Astrocyte (in vitro differentiated cells and primary cell): ENCODE data around the gene PSAT1. TPM values are rescaled to one million over a fixed set of nuclear protein-coding genes. Genes with fewer than 3 reads are reported as not detected.
A peak's percentile ranks its signal among the peaks of the same experiment; 100 is the strongest.

Experiments
- DNase-seq: peaks from one replicate; pipeline ENCODE4 v3.0.0-alpha.2; 2010; ENCODE audit warnings: low read depth
- FAIRE-seq: peaks from 2 replicates; lab custom pipeline; 2011; peaks lifted over from hg19 to GRCh38; lab: Jason Lieb, UNC
- H2AFZ ChIP-seq: 2 replicates; pipeline ENCODE4 v1.6.0; 2012; ENCODE audit warnings: low read depth, low read length, inconsistent platforms
- H3K27ac ChIP-seq: 2 replicates; pipeline ENCODE4 v1.5.1; 2011; ENCODE audit warnings: low read depth, low read length, inconsistent platforms
- H3K27me3 ChIP-seq: 2 replicates; pipeline ENCODE4 v1.6.0; 2011; ENCODE audit warnings: low read length, inconsistent platforms; ENCODE audit not compliant: insufficient read depth
- H3K36me3 ChIP-seq: 2 replicates; pipeline ENCODE4 v1.5.1; 2011; ENCODE audit warnings: low read length, inconsistent platforms; ENCODE audit not compliant: insufficient read depth
- H3K4me1 ChIP-seq: 2 replicates; pipeline ENCODE4 v1.5.1; 2011; ENCODE audit warnings: low read length, inconsistent platforms; ENCODE audit not compliant: insufficient read depth
- H3K4me2 ChIP-seq: 2 replicates; pipeline ENCODE4 v1.6.0; 2012; ENCODE audit warnings: low read length, inconsistent platforms
- H3K4me3 ChIP-seq: 2 replicates; pipeline ENCODE4 v1.5.1; 2011; ENCODE audit warnings: low read depth, mild to moderate bottlenecking, low read length, inconsistent platforms; ENCODE audit not compliant: insufficient read depth
- H3K79me2 ChIP-seq: 2 replicates; pipeline ENCODE4 v1.6.0; 2012; ENCODE audit warnings: mild to moderate bottlenecking, low read length, inconsistent platforms; ENCODE audit not compliant: insufficient read depth
- H3K9ac ChIP-seq: 2 replicates; pipeline ENCODE4 v1.6.0; 2012; ENCODE audit warnings: mild to moderate bottlenecking, low read length, inconsistent platforms
- H3K9me3 ChIP-seq: 2 replicates; pipeline ENCODE4 v1.5.1; 2012; ENCODE audit warnings: low read depth, mild to moderate bottlenecking, low read length, inconsistent platforms; ENCODE audit not compliant: insufficient read depth
- H4K20me1 ChIP-seq: 2 replicates; pipeline ENCODE4 v1.6.0; 2012; ENCODE audit warnings: low read length, inconsistent platforms; ENCODE audit not compliant: insufficient read depth
- H3K27ac Mint-ChIP-seq: one replicate; pipeline ENCODE4 v1.8.0; 2021; ENCODE audit warnings: mild to moderate bottlenecking, mixed read lengths; ENCODE audit not compliant: unreplicated experiment
- H3K27me3 Mint-ChIP-seq: one replicate; pipeline ENCODE4 v1.8.0; 2021; ENCODE audit warnings: low read depth, mixed read lengths; ENCODE audit not compliant: unreplicated experiment
- H3K36me3 Mint-ChIP-seq: one replicate; pipeline ENCODE4 v1.8.0; 2021; ENCODE audit warnings: low read depth, mixed read lengths; ENCODE audit not compliant: unreplicated experiment
- H3K4me1 Mint-ChIP-seq: one replicate; pipeline ENCODE4 v1.8.0; 2021; ENCODE audit warnings: low read depth, mixed read lengths; ENCODE audit not compliant: unreplicated experiment
- H3K4me3 Mint-ChIP-seq: one replicate; pipeline ENCODE4 v1.8.0; 2021; ENCODE audit warnings: mild to moderate bottlenecking, moderate library complexity, mixed read lengths; ENCODE audit not compliant: unreplicated experiment
- H3K9me3 Mint-ChIP-seq: one replicate; pipeline ENCODE4 v1.8.0; 2021; ENCODE audit warnings: mild to moderate bottlenecking, mixed read lengths; ENCODE audit not compliant: unreplicated experiment
- EZH2 ChIP-seq: IDR thresholded peaks from 2 replicates; pipeline ENCODE4 v1.6.1; 2012; ENCODE audit warnings: mild to moderate bottlenecking, low read length, inconsistent platforms; ENCODE audit not compliant: insufficient read depth
- total RNA-seq: library from RNA; stranded (reverse); gene quantifications from 2 replicates; pipeline ENCODE4 v1.2.1, GENCODE V29; 2021
- TF ChIP-seq, protein P1 (sequence below): IDR thresholded peaks from 2 replicates; pipeline ENCODE4 v1.5.1; 2011; ENCODE audit warnings: low read depth, mild to moderate bottlenecking, inconsistent platforms, low read length, moderate library complexity; ENCODE audit not compliant: insufficient read depth

PSAT1 gene
- total RNA-seq, 1 donor from 2014 or later: 335 TPM

DNA sequence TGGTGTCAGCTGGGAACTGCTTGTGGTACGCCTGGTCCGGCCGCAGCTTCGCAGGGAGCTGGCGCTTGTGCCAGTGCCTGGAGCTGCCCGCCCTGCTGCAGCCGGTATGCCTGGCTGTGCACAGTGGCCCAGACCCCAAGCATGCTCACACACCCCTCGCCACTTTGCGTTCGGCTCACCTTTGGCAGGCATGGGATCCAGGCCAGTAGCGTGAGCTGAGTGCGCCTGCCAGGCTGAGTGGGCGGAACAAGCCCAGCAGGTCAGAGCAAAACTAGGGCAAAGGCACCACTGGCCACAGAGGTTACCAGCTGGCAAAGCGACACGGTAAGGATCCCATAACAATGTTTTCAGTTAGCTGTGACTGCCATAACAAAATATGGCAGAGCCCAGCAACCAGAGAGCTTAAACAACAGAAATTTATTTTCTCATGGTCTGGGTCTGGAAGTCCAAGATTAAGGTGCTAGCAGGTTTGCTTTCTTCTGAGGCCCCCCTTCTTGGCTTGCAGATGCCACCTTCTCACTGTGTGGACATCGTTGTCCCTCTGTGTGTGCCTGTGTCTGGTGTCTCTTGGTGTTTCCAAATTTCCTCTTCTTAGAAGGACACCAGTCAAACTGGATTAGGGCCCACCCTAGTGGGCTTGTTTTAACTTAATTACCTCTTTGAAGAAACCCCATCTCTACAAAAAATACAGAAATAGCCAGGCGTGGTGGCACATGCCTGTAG is 61.6 kb downstream of the PSAT1 start:
- FAIRE-seq: no peak
- DNase-seq: no peak
- Histone ChIP-seq H3K79me2 (no peaks in the 10 kb centered on the region), H3K27me3 (no peaks in the 10 kb centered on the region), H3K4me1 (no peaks in the 10 kb centered on the region), H4K20me1 (no peaks in the 10 kb centered on the region), H2AFZ (no peak overlapping the region), H3K4me2 (no peak overlapping the region), H3K4me3 (no peak overlapping the region), H3K9ac (no peak overlapping the region), H3K36me3 (no peaks in the 10 kb centered on the region), H3K9me3 (no peaks in the 10 kb centered on the region), H3K27ac (no peak overlapping the region)
- Mint-ChIP-seq H3K4me3 (no peak overlapping the region), H3K36me3 (peaks cover 5% of the 10 kb centered on the region), H3K27me3 (no peaks in the 10 kb centered on the region), H3K9me3 (no peaks in the 10 kb centered on the region), H3K27ac (no peak overlapping the region), H3K4me1 (no peaks in the 10 kb centered on the region)
- TF ChIP-seq, protein P1, sequence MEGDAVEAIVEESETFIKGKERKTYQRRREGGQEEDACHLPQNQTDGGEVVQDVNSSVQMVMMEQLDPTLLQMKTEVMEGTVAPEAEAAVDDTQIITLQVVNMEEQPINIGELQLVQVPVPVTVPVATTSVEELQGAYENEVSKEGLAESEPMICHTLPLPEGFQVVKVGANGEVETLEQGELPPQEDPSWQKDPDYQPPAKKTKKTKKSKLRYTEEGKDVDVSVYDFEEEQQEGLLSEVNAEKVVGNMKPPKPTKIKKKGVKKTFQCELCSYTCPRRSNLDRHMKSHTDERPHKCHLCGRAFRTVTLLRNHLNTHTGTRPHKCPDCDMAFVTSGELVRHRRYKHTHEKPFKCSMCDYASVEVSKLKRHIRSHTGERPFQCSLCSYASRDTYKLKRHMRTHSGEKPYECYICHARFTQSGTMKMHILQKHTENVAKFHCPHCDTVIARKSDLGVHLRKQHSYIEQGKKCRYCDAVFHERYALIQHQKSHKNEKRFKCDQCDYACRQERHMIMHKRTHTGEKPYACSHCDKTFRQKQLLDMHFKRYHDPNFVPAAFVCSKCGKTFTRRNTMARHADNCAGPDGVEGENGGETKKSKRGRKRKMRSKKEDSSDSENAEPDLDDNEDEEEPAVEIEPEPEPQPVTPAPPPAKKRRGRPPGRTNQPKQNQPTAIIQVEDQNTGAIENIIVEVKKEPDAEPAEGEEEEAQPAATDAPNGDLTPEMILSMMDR: no peak
- TF ChIP-seq EZH2: no peak

GRCh38 chr9:78363221-78363620 is 66.3 kb downstream of the PSAT1 start:
- no peak overlapping the region for H3K27ac Mint-ChIP-seq
- DNase-seq: peak; percentile 34

More at GRCh38 chr9:78363221-78363620, 66.3 kb downstream of the PSAT1 start:
- Histone ChIP-seq H4K20me1 (no peaks in the 10 kb centered on the region), H3K79me2 (no peaks in the 10 kb centered on the region), H3K4me1 (no peaks in the 10 kb centered on the region), H2AFZ (no peak overlapping the region), H3K9me3 (no peaks in the 10 kb centered on the region), H3K4me2 (no peak overlapping the region), H3K36me3 (no peaks in the 10 kb centered on the region), H3K9ac (no peak overlapping the region), H3K27ac (no peak overlapping the region), H3K27me3 (no peaks in the 10 kb centered on the region), H3K4me3 (no peak overlapping the region)
- H3K27me3 Mint-ChIP-seq: no peaks in the 10 kb centered on the region
- H3K9me3 Mint-ChIP-seq: no peaks in the 10 kb centered on the region
- no peak overlapping the region for H3K4me3 Mint-ChIP-seq
- peaks cover under 1% of the 10 kb centered on the region for H3K4me1 Mint-ChIP-seq
- no peak for FAIRE-seq
- TF ChIP-seq EZH2: no peak
- TF ChIP-seq, protein P1: no peak
- peaks cover 4% of the 10 kb centered on the region for H3K36me3 Mint-ChIP-seq
